Tongue (tissue), 3 donors: Measurements from ENCODE around the gene DMRTC2. TPM values are rescaled to one million over a fixed set of nuclear protein-coding genes. Genes with fewer than 3 reads are reported as not detected.

Source experiments
- DNase-seq: peaks from one replicate; pipeline ENCODE4 v3.0.0-alpha.2; 2015
- small RNA-seq: library from RNA; depleted of rRNA; stranded (forward); fragments of <200 nt; gene quantifications from one replicate; pipeline ENCODE3, GENCODE V24; 2014; ENCODE audit warnings: low replicate concordance
- total RNA-seq: library from RNA; depleted of rRNA; stranded (reverse); fragments of >200 nt; gene quantifications from one replicate; pipeline ENCODE4 v1.2.3, GENCODE V29; 2014

DMRTC2 gene
- total RNA-seq, 1 donor from 2014 or later, result not detected

DNA sequence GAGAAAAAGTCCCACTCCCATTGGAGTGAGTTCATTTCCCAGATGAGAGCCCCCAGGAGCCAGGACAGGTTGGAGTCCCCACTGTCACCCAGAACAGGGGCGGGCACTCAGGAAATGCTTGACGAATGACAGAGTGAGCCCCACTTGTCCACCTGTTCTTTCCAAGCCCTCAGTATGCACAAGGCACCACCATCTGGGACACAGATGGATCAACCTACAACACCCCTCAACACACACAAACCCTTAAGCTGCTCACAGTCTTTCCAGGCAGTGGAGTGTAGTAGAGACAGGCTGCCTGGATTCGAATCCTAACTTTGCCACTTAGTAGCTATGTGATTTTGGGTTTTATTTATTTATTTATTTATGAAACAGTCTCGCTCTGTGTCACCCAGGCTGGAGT is 46.1 kb downstream of the DMRTC2 start:
- no peak for DNase-seq

DNA sequence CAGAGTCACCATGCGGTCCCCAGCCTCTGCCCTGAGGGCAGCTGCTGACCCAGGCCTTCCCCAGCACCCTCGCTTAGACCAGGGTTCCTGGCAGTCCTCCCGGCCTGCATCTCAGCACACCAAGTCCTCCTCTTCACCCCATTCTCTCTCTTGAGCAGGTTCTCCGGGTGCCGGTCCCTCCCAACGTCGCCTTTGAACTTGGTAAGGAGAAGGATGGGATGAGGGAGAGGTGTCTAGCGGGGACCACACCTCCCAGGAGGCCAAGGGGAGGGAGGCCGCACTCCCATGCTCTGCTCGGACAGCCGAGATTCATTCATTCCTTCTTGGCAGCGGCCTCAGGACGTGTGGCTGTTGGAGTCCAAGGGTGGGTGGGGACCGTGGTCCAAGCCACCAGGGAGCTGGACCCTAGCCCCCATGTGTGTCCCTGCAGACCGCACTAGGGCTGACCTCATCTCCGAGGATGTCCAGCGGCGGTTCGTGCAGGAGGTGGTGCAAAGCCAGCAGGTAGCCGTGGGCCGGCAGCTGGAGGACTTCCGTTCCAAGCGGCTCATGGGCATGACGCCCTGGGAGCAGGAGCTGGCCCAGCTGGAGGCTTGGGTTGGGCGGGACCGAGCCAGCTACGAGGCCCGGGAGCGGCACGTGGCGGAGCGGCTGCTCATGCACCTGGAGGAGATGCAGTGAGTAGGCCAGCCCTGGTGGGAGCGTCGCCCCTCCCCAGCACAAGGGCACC is 47.5 kb downstream of the DMRTC2 start:
- no peak for DNase-seq

DNA sequence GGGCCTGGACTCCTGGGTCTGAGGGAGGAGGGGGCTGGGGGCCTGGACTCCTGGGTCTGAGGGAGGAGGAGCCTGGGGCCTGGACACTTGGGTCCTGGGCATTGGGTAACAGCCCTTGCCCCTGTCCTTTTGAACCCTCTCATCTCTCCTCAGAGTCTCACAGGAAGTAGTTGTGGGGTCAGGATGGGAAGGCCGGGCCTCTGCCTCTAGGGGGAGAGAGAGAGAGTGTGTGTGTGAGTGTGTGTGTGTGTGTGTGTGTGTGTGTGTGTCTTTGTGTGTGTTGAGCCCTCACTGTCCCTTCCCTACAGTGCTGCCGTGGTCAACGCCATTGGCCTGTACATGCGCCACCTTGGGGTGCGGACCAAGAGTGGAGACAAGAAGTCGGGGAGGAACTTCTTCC is 49.1 kb downstream of the DMRTC2 start:
- no peak for DNase-seq

DNA sequence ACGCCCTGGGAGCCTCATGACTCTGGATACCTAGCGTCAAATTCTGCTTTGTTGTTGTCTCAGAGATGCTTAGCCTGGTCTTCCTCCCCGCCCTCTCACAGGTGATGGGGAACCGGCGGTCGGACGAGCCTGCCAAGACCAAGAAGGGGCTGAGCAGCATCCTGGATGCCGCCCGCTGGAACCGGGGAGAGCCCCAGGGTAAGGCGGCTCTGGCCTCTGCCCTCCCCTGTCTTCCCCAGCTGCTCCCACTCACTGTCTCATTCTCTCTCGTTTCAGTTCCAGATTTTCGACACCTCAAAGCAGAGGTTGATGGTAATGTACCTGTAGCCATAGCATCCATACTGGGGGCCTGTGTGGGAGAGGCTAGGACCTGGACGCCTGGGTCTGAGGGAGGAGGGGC is 49.5 kb downstream of the DMRTC2 start:
- no peak for DNase-seq

DNA sequence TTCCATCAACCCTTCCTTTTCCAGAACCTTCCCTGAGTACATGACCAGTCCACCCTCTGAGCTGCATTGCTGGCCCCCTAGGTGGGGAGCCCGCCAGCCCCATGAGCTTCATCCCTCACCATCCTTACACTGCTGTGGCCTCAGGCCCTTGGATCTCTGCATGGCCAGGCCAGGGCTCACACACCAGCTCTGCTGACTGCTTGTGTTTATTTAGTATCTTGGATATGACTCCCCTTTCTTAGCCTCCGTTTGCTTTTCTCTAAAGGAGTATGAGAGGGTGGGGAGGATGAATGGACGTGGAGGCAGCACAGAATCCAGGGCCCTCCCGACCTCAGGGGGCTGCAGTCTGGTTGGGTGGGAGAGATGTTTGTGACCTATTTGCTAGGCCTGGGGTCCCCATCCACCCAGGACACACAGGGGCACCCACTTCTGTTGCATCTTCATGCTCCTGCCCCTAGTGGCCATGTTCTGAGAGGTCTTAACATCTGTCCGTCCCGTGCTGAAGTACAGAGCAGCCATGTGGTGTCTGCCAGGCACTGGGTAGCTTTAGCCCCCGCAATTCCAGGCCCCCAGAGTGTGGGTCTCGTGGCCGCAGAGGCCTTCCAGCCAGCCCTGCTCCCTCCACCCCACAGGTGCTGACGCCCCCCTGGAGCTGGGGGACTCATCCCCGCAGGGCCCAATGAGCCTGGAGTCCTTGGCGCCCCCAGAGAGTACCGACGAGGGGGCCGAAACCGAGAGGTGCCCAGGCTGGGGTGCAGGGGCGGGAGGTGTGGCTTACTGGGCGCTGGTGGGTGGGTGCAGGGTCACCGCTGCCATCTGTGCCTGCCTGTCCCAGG is 51.1 kb downstream of the DMRTC2 start:
- no peak for DNase-seq

DNA sequence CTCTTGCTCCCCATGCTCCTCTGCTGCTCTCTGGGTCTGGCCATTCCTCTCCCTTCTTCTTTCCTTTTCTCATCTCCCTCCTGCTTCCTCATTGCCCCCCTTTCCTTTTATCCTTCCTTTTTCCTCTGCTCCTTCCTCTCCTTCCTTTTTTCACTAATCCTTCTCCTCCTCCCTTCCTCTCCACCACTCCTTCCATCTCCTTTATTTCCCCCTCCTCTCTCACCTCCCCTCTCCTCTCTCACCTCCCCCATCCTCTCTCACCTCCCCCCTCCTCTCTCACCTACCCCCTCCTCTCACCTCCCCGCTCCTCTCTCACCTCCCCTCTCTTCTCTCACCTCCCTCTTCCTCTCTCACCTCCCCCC is 51.7 kb downstream of the DMRTC2 start:
- no peak for DNase-seq

DNA sequence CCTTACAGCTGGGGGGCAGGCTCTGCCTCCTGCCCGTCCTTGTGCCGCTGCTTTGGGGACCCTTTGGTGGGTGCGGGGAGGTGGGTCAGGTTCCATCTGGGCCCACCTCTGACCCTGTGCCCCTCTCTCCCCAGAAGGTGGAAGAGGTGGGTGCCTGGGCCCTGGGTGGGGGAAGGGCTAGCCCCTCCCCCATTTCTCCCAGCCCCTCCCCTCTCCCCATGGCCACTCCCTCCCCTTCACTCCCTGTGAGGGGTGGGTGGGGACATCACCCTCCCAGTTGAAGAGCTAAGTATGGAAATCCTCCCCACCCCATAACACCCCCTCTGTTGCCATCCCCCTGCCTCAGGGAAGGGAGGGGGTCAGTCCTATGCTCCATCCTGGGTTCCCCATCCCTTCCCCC is 52.3 kb downstream of the DMRTC2 start:
- no peak for DNase-seq

DNA sequence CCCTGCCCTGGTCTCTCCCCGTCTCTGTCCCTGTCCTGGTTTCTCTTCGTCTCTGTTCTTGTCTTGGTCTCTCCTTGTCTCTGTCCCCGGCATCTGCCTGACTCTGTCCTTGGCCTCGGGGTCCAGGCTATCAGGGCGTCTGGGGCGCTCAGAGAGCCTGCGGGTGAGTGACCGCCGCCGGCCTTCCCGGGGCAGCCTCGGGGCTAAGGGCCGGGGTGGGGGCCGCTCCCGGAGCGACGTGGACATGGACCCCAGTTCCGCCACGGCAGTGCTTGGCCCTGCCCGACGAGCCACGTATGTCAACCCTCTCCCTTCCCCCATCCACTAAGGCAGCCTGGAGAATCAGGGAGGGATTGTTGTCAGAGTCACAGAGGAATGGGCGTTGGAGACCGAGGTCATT is 53.0 kb downstream of the DMRTC2 start:
- DNase-seq, result no peak

DNA sequence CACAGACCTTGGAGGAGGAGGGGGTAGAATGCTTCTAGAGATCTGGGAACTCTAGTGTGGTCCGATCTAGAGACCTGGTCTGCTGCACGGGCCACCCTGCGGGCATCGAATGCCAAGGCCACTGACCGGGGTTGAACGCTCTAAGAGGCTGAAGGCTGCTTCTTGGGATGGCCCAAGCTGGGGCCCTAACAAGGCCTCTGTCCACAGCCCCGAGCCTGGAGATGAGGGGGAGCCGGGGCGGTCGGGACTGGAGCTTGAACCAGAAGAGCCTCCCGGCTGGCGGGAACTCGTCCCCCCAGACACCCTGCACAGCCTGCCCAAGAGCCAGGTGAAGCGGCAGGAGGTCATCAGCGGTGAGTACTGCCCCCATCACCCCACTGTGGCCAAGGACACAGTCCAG is 53.4 kb downstream of the DMRTC2 start:
- no peak for DNase-seq

Small RNAs within 50 kb of the gene (small RNA-seq; reads per million reads assigned to genes)
- not detected for gene MIR6797

Other genes with a start within 250 kb of the DMRTC2 start
- not detected for gene CEACAM4, start 218.0 kb upstream of the DMRTC2 start, total RNA-seq
- gene CEACAM7, start 156.8 kb upstream of the DMRTC2 start, total RNA-seq, result 10.8 TPM
- 5.4 TPM for gene CEACAM5, start 136.4 kb upstream of the DMRTC2 start, total RNA-seq
- gene CEACAM6, start 89.5 kb upstream of the DMRTC2 start, total RNA-seq, result 6.7 TPM
- gene CEACAM3, start 48.5 kb upstream of the DMRTC2 start, total RNA-seq, result not detected
- gene LYPD4, start 359 bp upstream of the DMRTC2 start, total RNA-seq, result not detected
- gene RPS19, start 15.2 kb downstream of the DMRTC2 start, total RNA-seq, result 898 TPM
- gene CD79A, start 32.2 kb downstream of the DMRTC2 start, total RNA-seq, result 3.5 TPM
- 30.7 TPM for gene ARHGEF1, start 38.1 kb downstream of the DMRTC2 start, total RNA-seq
- gene ERFL, start 83.4 kb downstream of the DMRTC2 start, total RNA-seq, result not detected
- 74.6 TPM for gene RABAC1, start 114.3 kb downstream of the DMRTC2 start, total RNA-seq
- gene ATP1A3, start 149.2 kb downstream of the DMRTC2 start, total RNA-seq, result 2.4 TPM
- gene GRIK5, start 225.2 kb downstream of the DMRTC2 start, total RNA-seq, result 3.2 TPM
- 14.5 TPM for gene ZNF574, start 231.1 kb downstream of the DMRTC2 start, total RNA-seq